Smooth muscle cell (in vitro differentiated cells): ENCODE measurements around the gene FAM209A. TPM values are rescaled to one million over a fixed set of nuclear protein-coding genes. Genes with fewer than 3 reads are reported as not detected.
"Not testable (repeated sequence)": the region's sequence is repeated elsewhere in the genome, so short reads cannot be mapped to it uniquely, and the experiment has no call there.

ENCODE experiments used
- DNase-seq: peaks from one replicate; lab custom pipeline; 2025; ENCODE audit not compliant: unreplicated experiment; lab: John Stamatoyannopoulos, UW
- H2AFZ ChIP-seq: fragments of 200-600 bp; sonication (generic); 2 replicates; pipeline ENCODE4 v1.6.0; 2016; ENCODE audit warnings: antibody characterized with exemption, low read depth, mild to moderate bottlenecking
- H3F3A ChIP-seq: fragments of 200-600 bp; sonication (generic); 2 replicates; pipeline ENCODE4 v1.6.0; 2017; ENCODE audit warnings: antibody characterized with exemption, low read depth
- H3K27ac ChIP-seq: fragments of 200-600 bp; sonication (generic); 2 replicates; pipeline ENCODE4 v1.5.1; 2016; ENCODE audit warnings: low read depth, mild to moderate bottlenecking
- H3K27me3 ChIP-seq: fragments of 200-600 bp; sonication (generic); 2 replicates; pipeline ENCODE4 v1.6.1; 2016; ENCODE audit warnings: low read depth, mild to moderate bottlenecking
- H3K36me3 ChIP-seq: fragments of 200-600 bp; sonication (generic); 2 replicates; pipeline ENCODE4 v1.5.1; 2016; ENCODE audit warnings: low read depth
- H3K4me1 ChIP-seq: fragments of 200-600 bp; sonication (generic); 2 replicates; pipeline ENCODE4 v1.5.1; 2016; ENCODE audit warnings: low read depth
- H3K4me2 ChIP-seq: fragments of 200-600 bp; sonication (generic); 2 replicates; pipeline ENCODE4 v1.6.0; 2016; ENCODE audit warnings: mild to moderate bottlenecking
- H3K4me3 ChIP-seq: fragments of 200-600 bp; sonication (generic); 2 replicates; pipeline ENCODE4 v1.5.1; 2016; ENCODE audit warnings: mild to moderate bottlenecking
- H3K79me2 ChIP-seq: fragments of 200-600 bp; sonication (generic); 2 replicates; pipeline ENCODE4 v1.6.0; 2016; ENCODE audit warnings: low read depth, mild to moderate bottlenecking
- H3K9ac ChIP-seq: fragments of 200-600 bp; sonication (generic); 2 replicates; pipeline ENCODE4 v1.6.0; 2016; ENCODE audit warnings: low read depth
- H3K9me3 ChIP-seq: fragments of 200-600 bp; sonication (generic); replicated peaks from 2 replicates; pipeline ENCODE4 v1.5.1; 2016; ENCODE audit warnings: low read depth
- H4K20me1 ChIP-seq: fragments of 200-600 bp; sonication (generic); 2 replicates; pipeline ENCODE4 v1.6.0; 2016; ENCODE audit warnings: low read depth
- WGBS: methylation state at CpG from one replicate; pipeline ENCODE4 v1.1.7; 2016; ENCODE audit warnings: low lambda C conversion rate; 5-methylcytosine and 5-hydroxymethylcytosine counted together
- polyA plus RNA-seq: library from polyadenylated mRNA; unstranded; fragments of >200 nt; fragmentation: Nextera tagmentation; extraction: Ambion mirVana; gene quantifications from 2 replicates; pipeline ENCODE4 v1.2.1, GENCODE V29; 2016
- total RNA-seq: library from RNA; depleted of rRNA; stranded (reverse); fragments of >200 nt; gene quantifications from 2 replicates; pipeline ENCODE4 v1.2.3, GENCODE V29; 2014
- TF ChIP-seq, protein P1 (sequence below): fragments of 200-600 bp; sonication (generic); IDR thresholded peaks from 2 replicates; pipeline ENCODE4 v1.5.1; 2017; ENCODE audit warnings: borderline replicate concordance, mild to moderate bottlenecking, antibody characterized with exemption; ENCODE audit not compliant: insufficient read depth, poor library complexity, severe bottlenecking

Gene FAM209A
- total and polyA plus RNA-seq, 2 experiments from 2014 or later: 0.35 TPM; not detected in 1

DNA sequence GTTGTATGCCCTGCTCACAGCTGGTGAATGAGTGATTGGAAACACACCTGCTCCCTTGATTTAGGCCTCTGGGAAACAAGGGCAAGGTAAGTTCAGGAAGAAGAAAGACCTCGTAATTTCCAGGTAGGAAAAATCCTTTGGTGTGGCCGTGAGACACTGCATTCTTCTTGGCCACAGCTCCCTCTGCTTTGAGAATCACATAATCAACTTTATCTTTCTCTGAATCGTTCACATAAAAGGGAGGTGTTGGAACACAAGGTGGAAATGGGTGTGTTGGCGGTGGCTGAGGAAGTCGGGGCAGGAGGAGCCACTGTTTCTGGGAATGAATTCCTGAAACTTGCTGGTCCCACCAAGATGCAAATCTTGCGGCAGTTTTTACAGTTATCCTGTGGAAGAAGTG, 34.4 kb downstream of the FAM209A start:
- WGBS: 80% methylated on average over 6 of the region's 6 CpGs
- Histone ChIP-seq H3K79me2 (no peaks in the 10 kb centered on the region), H4K20me1 (no peaks in the 10 kb centered on the region), H3K4me3 (no peak overlapping the region), H3K9me3 (no peaks in the 10 kb centered on the region), H2AFZ (no peak overlapping the region), H3K9ac (no peak overlapping the region), H3K36me3 (no peaks in the 10 kb centered on the region), H3F3A (peaks cover 5% of the 10 kb centered on the region), H3K27ac (no peak overlapping the region), H3K27me3 (no peaks in the 10 kb centered on the region), H3K4me1 (no peaks in the 10 kb centered on the region), H3K4me2 (no peak overlapping the region)
- no peak for DNase-seq
- TF ChIP-seq, protein P1, sequence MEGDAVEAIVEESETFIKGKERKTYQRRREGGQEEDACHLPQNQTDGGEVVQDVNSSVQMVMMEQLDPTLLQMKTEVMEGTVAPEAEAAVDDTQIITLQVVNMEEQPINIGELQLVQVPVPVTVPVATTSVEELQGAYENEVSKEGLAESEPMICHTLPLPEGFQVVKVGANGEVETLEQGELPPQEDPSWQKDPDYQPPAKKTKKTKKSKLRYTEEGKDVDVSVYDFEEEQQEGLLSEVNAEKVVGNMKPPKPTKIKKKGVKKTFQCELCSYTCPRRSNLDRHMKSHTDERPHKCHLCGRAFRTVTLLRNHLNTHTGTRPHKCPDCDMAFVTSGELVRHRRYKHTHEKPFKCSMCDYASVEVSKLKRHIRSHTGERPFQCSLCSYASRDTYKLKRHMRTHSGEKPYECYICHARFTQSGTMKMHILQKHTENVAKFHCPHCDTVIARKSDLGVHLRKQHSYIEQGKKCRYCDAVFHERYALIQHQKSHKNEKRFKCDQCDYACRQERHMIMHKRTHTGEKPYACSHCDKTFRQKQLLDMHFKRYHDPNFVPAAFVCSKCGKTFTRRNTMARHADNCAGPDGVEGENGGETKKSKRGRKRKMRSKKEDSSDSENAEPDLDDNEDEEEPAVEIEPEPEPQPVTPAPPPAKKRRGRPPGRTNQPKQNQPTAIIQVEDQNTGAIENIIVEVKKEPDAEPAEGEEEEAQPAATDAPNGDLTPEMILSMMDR: no peak

DNA sequence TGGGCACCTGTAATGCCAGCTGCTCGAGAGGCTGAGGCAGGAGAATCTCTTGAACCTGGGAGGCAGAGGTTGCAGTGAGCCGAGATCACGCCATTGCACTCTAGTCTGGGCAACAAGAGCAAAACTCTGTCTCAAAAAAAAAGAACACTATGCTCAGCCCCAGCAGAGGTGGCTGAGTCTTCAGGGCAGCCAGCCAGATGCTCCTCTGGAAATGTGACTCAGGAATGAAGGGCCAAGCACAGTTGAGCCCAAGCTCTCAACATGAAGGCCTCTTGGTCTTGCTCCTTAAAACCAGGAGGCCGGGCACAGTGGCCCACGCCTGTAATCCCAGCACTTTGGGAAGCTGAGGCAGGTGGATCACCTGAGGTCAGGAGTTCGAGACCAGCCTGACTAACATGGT, 40.0 kb downstream of the FAM209A start:
- H3K27me3 ChIP-seq, H3K27ac ChIP-seq, DNase-seq, H3K36me3 ChIP-seq, H4K20me1 ChIP-seq, H3K4me1 ChIP-seq, H3F3A ChIP-seq, H3K4me3 ChIP-seq, H3K79me2 ChIP-seq, H2AFZ ChIP-seq, H3K4me2 ChIP-seq, H3K9me3 ChIP-seq, H3K9ac ChIP-seq: not testable (repeated sequence)
- WGBS: 96% methylated on average over 6 of the region's 6 CpGs

DNA sequence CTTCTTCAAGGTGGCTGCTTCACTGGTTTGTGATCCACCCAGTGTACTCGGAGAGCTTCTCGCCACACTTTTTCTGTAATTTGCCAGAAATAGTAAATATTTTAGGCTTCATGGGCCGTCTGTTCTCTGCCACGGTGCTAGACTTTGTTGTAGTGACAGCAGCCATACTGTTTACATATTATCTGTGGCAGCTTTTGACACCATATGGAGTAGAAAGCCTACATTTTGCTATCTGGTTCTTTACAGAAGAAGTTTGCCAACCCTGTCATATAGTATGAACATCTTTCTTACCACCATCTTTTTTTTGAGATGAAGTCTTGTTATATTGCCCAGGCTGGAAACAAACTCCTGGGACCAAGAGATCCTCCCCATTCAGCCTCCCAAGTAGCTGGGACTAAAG, 41.0 kb downstream of the FAM209A start:
- DNase-seq: no peak
- TF ChIP-seq, protein P1: no peak
- Histone ChIP-seq H3K4me3 (no peak overlapping the region), H3K79me2 (no peaks in the 10 kb centered on the region), H3K9ac (no peak overlapping the region), H3K27me3 (no peaks in the 10 kb centered on the region), H3F3A (no peaks in the 10 kb centered on the region), H4K20me1 (no peaks in the 10 kb centered on the region), H3K27ac (no peak overlapping the region), H3K36me3 (no peaks in the 10 kb centered on the region), H3K9me3 (no peaks in the 10 kb centered on the region), H3K4me1 (peaks cover 4% of the 10 kb centered on the region), H2AFZ (no peak overlapping the region), H3K4me2 (no peak overlapping the region)
- 84% methylated on average over 4 of the region's 4 CpGs for WGBS

DNA sequence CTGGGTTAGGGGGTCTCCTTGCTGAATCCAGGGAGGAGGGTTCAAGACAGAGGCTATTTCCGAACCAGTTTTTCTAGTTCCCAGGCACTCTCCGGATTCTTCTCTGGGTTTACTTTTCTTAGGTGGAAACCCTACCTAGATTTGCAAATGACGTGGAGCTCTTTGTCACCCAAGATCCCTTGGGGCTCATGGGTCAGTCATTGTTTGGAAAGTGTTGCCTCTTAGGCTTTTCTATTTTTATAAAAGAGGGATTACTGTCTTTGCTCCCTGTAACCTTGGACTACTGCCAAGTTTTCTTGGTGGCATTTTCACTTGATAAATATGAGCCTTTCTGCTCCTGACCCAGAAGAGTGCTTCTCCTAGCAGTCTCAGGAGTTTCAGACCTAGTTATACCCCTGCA, 42.1 kb downstream of the FAM209A start:
- Histone ChIP-seq H3K9ac (no peak overlapping the region), H3K27me3 (no peaks in the 10 kb centered on the region), H3K4me1 (peaks cover 4% of the 10 kb centered on the region), H4K20me1 (no peaks in the 10 kb centered on the region), H2AFZ (peak overlapping the region; percentile 7), H3K4me2 (no peak overlapping the region), H3K9me3 (no peaks in the 10 kb centered on the region), H3K27ac (peak overlapping the region; percentile 34), H3F3A (no peaks in the 10 kb centered on the region), H3K36me3 (no peaks in the 10 kb centered on the region), H3K4me3 (no peak overlapping the region), H3K79me2 (no peaks in the 10 kb centered on the region)
- no peak for DNase-seq
- WGBS: 64% methylated on average over 3 of the region's 3 CpGs
- TF ChIP-seq, protein P1: no peak
